HL-60 (cell line): ENCODE measurements around the gene WDR64.
A peak's percentile ranks its signal among the peaks of the same experiment; 100 is the strongest.

Experiments used
- DNase-seq, 2 experiments: peaks; one replicate each; pipeline ENCODE4 v3.0.0-alpha.2; 2010 to 2020; ENCODE audit warnings: low read depth in 1 of 2, low spot score in 1 of 2
- H3K27ac ChIP-seq: fragments of 250-450 bp; sonication (Bioruptor Pico); replicated peaks from 2 replicates; pipeline ENCODE4 v1.5.1; 2020; ENCODE audit warnings: mild to moderate bottlenecking, moderate library complexity
- H3K27me3 ChIP-seq: fragments of 250-450 bp; sonication (Bioruptor Pico); 2 replicates; pipeline ENCODE4 v1.5.1; 2021; ENCODE audit warnings: mild to moderate bottlenecking, moderate library complexity; ENCODE audit not compliant: insufficient read depth, poor library complexity, severe bottlenecking
- H3K4me3 ChIP-seq: replicated peaks from 2 replicates; pipeline ENCODE4 v1.5.1; 2011; ENCODE audit warnings: mild to moderate bottlenecking, control low read depth, low read length; ENCODE audit not compliant: insufficient read depth
- GABPA ChIP-seq: IDR thresholded peaks from 2 replicates; pipeline ENCODE4 v1.6.1; 2012; ENCODE audit warnings: low read depth
- POLR2AphosphoS5 ChIP-seq: IDR thresholded peaks from 2 replicates; pipeline ENCODE4 v1.6.1; 2012; ENCODE audit warnings: low read depth
- REST ChIP-seq: IDR thresholded peaks from 2 replicates; pipeline ENCODE4 v1.6.1; 2012; ENCODE audit warnings: low read depth; ENCODE audit not compliant: insufficient replicate concordance
- SPI1 ChIP-seq: IDR thresholded peaks from 2 replicates; pipeline ENCODE4 v1.6.1; 2012; ENCODE audit warnings: low read depth, mild to moderate bottlenecking, borderline replicate concordance
- TF ChIP-seq, protein P1 (sequence below): IDR thresholded peaks from one replicate; pipeline ENCODE4 v1.5.1; 2011; ENCODE audit warnings: low read length, control low read depth, inconsistent platforms; ENCODE audit not compliant: insufficient read depth

The WDR64 gene

DNA sequence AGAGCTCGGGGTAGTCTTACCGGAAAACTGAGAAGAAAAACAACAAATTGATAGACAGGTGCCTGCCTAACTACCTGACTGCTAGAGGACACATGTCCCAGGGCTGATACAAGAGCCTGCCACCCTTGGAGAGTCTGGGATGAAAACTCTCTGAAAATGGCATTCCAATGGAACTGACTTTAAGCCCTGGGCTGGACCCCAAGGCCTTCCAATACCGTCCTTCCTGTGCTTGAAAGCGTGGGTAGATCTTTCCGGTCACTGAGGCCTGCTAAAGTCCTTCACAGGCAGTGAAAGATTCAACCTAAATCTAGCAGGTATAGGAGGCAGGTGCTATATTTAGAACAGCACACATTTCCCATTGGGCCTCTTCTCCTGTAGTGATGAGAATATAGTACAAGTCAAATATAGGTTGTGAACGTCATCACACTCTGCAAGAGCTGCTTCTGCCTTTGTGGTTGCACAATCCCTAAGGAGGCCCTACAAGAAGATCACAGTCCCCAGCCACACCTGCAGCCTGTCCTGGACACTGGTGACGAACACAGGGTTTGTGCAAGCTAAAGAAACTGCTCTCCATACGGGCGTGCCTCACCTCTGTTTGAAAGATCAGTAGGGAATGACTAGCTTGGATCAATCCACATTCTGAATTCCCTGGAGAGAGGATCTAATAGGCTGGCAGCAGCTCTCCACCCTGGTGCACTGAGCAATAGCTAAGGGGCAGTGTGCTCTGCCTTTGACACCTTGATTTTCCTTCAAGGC, 11.0 kb upstream of the WDR64 start:
- Histone ChIP-seq H3K27ac (peak overlapping the region; percentile 47), H3K27me3 (no peaks in the 10 kb centered on the region), H3K4me3 (no peak overlapping the region)
- DNase-seq = peak; percentile 67 to 75
- TF ChIP-seq, protein P1, sequence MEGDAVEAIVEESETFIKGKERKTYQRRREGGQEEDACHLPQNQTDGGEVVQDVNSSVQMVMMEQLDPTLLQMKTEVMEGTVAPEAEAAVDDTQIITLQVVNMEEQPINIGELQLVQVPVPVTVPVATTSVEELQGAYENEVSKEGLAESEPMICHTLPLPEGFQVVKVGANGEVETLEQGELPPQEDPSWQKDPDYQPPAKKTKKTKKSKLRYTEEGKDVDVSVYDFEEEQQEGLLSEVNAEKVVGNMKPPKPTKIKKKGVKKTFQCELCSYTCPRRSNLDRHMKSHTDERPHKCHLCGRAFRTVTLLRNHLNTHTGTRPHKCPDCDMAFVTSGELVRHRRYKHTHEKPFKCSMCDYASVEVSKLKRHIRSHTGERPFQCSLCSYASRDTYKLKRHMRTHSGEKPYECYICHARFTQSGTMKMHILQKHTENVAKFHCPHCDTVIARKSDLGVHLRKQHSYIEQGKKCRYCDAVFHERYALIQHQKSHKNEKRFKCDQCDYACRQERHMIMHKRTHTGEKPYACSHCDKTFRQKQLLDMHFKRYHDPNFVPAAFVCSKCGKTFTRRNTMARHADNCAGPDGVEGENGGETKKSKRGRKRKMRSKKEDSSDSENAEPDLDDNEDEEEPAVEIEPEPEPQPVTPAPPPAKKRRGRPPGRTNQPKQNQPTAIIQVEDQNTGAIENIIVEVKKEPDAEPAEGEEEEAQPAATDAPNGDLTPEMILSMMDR = no peak
- TF ChIP-seq SPI1 = no peak
- no peak for TF ChIP-seq GABPA
- TF ChIP-seq POLR2AphosphoS5 = no peak
- TF ChIP-seq REST = no peak

DNA sequence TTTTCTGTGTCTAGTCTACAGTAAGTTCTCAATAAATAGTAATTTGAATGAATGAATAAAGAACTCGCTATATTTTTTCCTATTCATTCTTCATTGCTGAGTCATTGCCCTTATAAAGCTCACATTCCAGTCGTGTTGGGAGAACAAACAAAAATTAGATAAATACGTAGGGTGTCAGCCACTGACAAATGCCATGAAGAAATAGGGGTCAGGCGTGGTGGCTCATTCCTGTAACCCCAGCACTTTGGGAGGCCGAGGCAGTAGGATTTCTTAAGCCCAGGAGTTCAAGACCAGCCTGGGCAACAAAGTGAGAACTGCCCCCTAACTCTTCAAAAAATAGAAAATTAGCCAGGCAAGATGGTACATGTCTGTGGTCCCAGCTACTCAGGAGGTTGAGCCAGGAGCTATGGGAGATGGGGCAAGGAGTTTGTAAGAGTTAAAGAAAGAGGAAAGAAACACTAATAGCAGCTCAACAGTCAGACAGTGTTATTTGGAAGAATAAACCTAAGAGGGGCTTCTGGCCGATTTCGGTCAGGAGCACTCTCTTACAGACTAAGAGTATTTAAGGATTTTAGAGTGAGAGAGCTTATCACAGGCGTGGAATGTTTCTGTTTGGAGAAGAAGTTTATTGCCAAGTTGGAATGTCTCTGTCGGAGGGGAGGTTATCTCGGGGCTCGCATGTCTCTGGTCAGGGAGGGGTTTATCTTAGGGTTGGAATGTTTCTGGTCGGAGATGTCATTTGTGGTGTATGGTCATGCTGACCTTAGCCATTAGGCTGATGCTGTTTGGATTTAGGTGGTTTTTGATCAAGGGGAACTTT, 10.1 kb upstream of the WDR64 start:
- Histone ChIP-seq H3K27ac (no peak overlapping the region), H3K27me3 (no peaks in the 10 kb centered on the region), H3K4me3 (no peak overlapping the region)
- no peak for DNase-seq
- TF ChIP-seq SPI1 (no peak), GABPA (no peak), REST (no peak), POLR2AphosphoS5 (no peak)
- TF ChIP-seq, protein P1 = no peak

GRCh38 chr1:241642593-241642944, 9.5 kb upstream of the WDR64 start:
- no peak for DNase-seq
- Histone ChIP-seq H3K27ac (no peak overlapping the region), H3K4me3 (no peak overlapping the region)

More at GRCh38 chr1:241642593-241642944, 9.5 kb upstream of the WDR64 start:
- H3K27me3 ChIP-seq = no peaks in the 10 kb centered on the region
- TF ChIP-seq POLR2AphosphoS5 (no peak), SPI1 (no peak), REST (no peak), GABPA (no peak)
- TF ChIP-seq, protein P1 = no peak
